Left lung (tissue), 10 donors: Measurements from ENCODE around the gene WNT8A. TPM values are rescaled to one million over a fixed set of nuclear protein-coding genes. Genes with fewer than 3 reads are reported as not detected.
A peak's percentile ranks its signal among the peaks of the same experiment; 100 is the strongest.
"Not testable (repeated sequence)": the region's sequence is repeated elsewhere in the genome, so short reads cannot be mapped to it uniquely, and the experiment has no call there.

Experiments
- ATAC-seq: fragments of 200-7000 bp; cut with Tn5 transposase; one replicate; pipeline ENCODE4 v1.9.1; 2020; ENCODE audit warnings: moderate library complexity
- DNase-seq, 4 donors: peaks; one replicate each; pipeline ENCODE4 v3.0.0-alpha.2; 2013 to 2020
- H3K27ac ChIP-seq, 2 donors: fragments of 200-600 bp; sonication (generic) in 1 of 2; one replicate each; pipeline versions ENCODE4 v1.5.0 to v1.8.0; 2020 to 2021
- H3K27me3 ChIP-seq, 2 donors: fragments of 200-600 bp; sonication (generic) in 1 of 2; one replicate each; pipeline versions ENCODE4 v1.5.0 to v1.8.0; 2020 to 2021
- H3K36me3 ChIP-seq, 2 donors: fragments of 200-600 bp; sonication (generic) in 1 of 2; one replicate each; pipeline versions ENCODE4 v1.5.0 to v1.8.0; 2020 to 2021
- H3K4me1 ChIP-seq, 2 donors: fragments of 200-600 bp; one replicate each; pipeline ENCODE4 v1.8.0; 2021
- H3K4me3 ChIP-seq, 2 donors: fragments of 200-600 bp; sonication (generic) in 1 of 2; one replicate each; pipeline versions ENCODE4 v1.5.0 to v1.8.0; 2020 to 2021; ENCODE audit warnings: mild to moderate bottlenecking in 1 of 2
- H3K9me3 ChIP-seq, 2 donors: fragments of 200-600 bp; sonication (generic) in 1 of 2; one replicate each; pipeline versions ENCODE4 v1.5.0 to v1.8.0; 2020 to 2021
- CTCF ChIP-seq, 2 donors: fragments of 200-600 bp; sonication (generic) in 1 of 2; IDR thresholded peaks; one replicate each; pipeline versions ENCODE4 v1.5.0 to v1.8.0; 2021; ENCODE audit warnings: antibody characterized with exemption in 2 of 2
- intact Hi-C, 2 donors: fragments of 100-400 bp; cut with DNase I; formaldehyde crosslinking; loops; one replicate each; pipeline versions ENCODE4 v1.11.2 to v1.14.2; 2022
- polyA plus RNA-seq, 6 donors: library from polyadenylated mRNA; unstranded; fragments of 120-200 nt; gene quantifications; one replicate each; pipeline ENCODE4 v1.2.1, GENCODE V29; 2013; ENCODE audit not compliant: insufficient read length in 6 of 6
- total RNA-seq, 2 donors: library from RNA; stranded (reverse); fragmentation: NEBNext Ultra II Directional; extraction: Animal tissue kit (Norgen Biotek cat#: 25700); gene quantifications; one replicate each; pipeline ENCODE4 v1.2.1, GENCODE V29; 2021
- donor health status: DM: no; HTN: yes; CAD: no.
- donor health status: DM: no; HTN: no; CAD: no.

The WNT8A gene
- total and polyA plus RNA-seq, 8 donors, result not detected

GRCh38 chr5:138054847-138055558 lies 28.8 kb upstream of the WNT8A start:
- Histone ChIP-seq H3K4me1 (no peaks in the 10 kb centered on the region), H3K4me3 (no peak overlapping the region), H3K36me3 (no peaks in the 10 kb centered on the region), H3K27ac (no peak overlapping the region), H3K27me3 (peaks cover 0 to 7% of the 10 kb centered on the region in 2 donors), H3K9me3 (no peaks in the 10 kb centered on the region)
- intact Hi-C loops, result no loop called here
- DNase-seq (peak in 1 of 4 donors; percentile 16), ATAC-seq (no peak)
- TF ChIP-seq CTCF (IDR thresholded peaks at IDR 0.05), result no peak

GRCh38 chr5:138064526-138064925 lies 19.3 kb upstream of the WNT8A start:
- intact Hi-C loops, result no loop called here
- no peak overlapping the region for H3K27ac ChIP-seq
- no peak overlapping the region for H3K4me3 ChIP-seq
- no peaks in the 10 kb centered on the region for H3K27me3 ChIP-seq
- H3K4me1 ChIP-seq, result no peaks in the 10 kb centered on the region
- H3K36me3 ChIP-seq, result no peaks in the 10 kb centered on the region
- no peaks in the 10 kb centered on the region for H3K9me3 ChIP-seq
- ATAC-seq (no peak), DNase-seq (no peak)
- no peak for TF ChIP-seq CTCF (IDR thresholded peaks at IDR 0.05)

- no peak for ATAC-seq
- Histone ChIP-seq H3K36me3 (no peaks in the 10 kb centered on the region), H3K27me3 (no peaks in the 10 kb centered on the region), H3K9me3 (no peaks in the 10 kb centered on the region), H3K4me3 (no peak overlapping the region), H3K4me1 (no peaks in the 10 kb centered on the region), H3K27ac (no peak overlapping the region)
- DNase-seq, result no peak
- no peak for TF ChIP-seq CTCF (IDR thresholded peaks at IDR 0.05)
- intact Hi-C loops, result no loop called here
These were observed 18.7 kb upstream of the WNT8A start for GRCh38 chr5:138065102-138065501.

GRCh38 chr5:138067945-138068344 lies 15.9 kb upstream of the WNT8A start:
- TF ChIP-seq CTCF (IDR thresholded peaks at IDR 0.05), result no peak
- H3K36me3 ChIP-seq, result no peaks in the 10 kb centered on the region
- no peak overlapping the region for H3K4me3 ChIP-seq
- H3K9me3 ChIP-seq, result no peaks in the 10 kb centered on the region
- no peak for ATAC-seq
- no peaks in the 10 kb centered on the region for H3K27me3 ChIP-seq
- no peaks in the 10 kb centered on the region for H3K4me1 ChIP-seq
- DNase-seq, result no peak
- H3K27ac ChIP-seq, result no peak overlapping the region
- intact Hi-C loops, result no loop called here

- Histone ChIP-seq H3K36me3 (no peaks in the 10 kb centered on the region), H3K9me3 (no peaks in the 10 kb centered on the region), H3K27me3 (no peaks in the 10 kb centered on the region), H3K27ac (no peak overlapping the region), H3K4me1 (no peaks in the 10 kb centered on the region), H3K4me3 (no peak overlapping the region)
- TF ChIP-seq CTCF (IDR thresholded peaks at IDR 0.05), result peak; percentile 67 to 81
- ATAC-seq, result peak; percentile 94
- peak; percentile 16 to 85 (median 61) for DNase-seq
- intact Hi-C loops, result no loop called here
These were observed 14.9 kb upstream of the WNT8A start for GRCh38 chr5:138068742-138069600.

- DNase-seq, H3K27ac ChIP-seq, H3K9me3 ChIP-seq, H3K36me3 ChIP-seq, H3K4me3 ChIP-seq, intact Hi-C loops, H3K4me1 ChIP-seq, ATAC-seq, H3K27me3 ChIP-seq: not testable (repeated sequence)
These were observed 13.8 kb upstream of the WNT8A start for GRCh38 chr5:138070026-138070425.
